HL-60 (cell line): ENCODE data around the gene SMIM3.

Experiments
- CTCF ChIP-seq: IDR thresholded peaks from one replicate; pipeline ENCODE4 v1.5.1; 2011; ENCODE audit warnings: low read length, control low read depth, inconsistent platforms; ENCODE audit not compliant: insufficient read depth
- POLR2AphosphoS5 ChIP-seq: IDR thresholded peaks from 2 replicates; pipeline ENCODE4 v1.6.1; 2012; ENCODE audit warnings: low read depth

DNA sequence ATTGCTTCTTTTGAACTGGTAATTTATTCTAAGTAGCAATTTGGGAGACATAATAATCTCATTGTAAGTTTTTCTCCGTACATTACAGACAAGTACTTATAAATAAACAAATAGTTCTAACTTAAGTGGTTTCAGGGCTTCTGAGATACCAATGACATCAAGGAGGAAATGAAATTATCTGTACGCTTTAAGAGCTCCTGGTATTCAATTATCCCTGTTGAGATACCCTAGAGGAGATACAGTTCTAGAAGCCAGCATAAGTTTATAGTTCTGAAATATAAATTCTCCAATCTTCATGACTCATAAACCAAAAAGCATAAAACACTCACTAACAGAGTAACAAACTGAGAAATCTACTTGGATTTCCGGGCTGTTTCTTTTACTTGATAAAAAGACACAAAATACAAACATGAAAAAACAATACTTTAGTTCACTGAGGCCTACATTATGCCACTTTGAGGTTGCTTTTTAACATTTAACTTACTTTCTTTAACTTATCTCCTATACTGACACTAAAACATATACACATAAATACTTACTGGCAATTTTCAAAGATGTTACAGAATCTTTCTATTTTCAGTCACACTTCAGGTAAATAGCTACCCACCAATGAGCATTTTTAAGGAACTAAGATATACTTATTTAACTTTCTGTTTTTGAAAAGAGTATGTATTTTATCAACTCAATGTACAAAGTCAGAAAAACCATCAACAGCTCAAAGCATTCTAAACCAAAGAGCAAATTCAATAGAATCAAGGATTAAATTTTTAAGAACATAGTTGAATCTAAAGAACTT lies 27.3 kb upstream of the SMIM3 start:
- TF ChIP-seq CTCF, result no peak
- TF ChIP-seq POLR2AphosphoS5, result no peak
